Peyer's patch (tissue), 4 donors: ENCODE results near the gene AQP12A. TPM values are rescaled to one million over a fixed set of nuclear protein-coding genes. Genes with fewer than 3 reads are reported as not detected.
"Not testable (repeated sequence)": the region's sequence is repeated elsewhere in the genome, so short reads cannot be mapped to it uniquely, and the experiment has no call there.

Source experiments
- DNase-seq, 3 donors: peaks; one replicate each; pipeline ENCODE4 v3.0.0-alpha.2; 2017 to 2019
- H3K27ac ChIP-seq, 4 donors: fragments of 200-600 bp; sonication (generic); one replicate each; pipeline ENCODE4 v1.5.1; 2016 to 2019
- H3K27me3 ChIP-seq, 2 donors: fragments of 200-600 bp; sonication (generic); one replicate each; pipeline ENCODE4 v1.5.1; 2019
- H3K36me3 ChIP-seq, 3 donors: fragments of 200-600 bp; sonication (generic); one replicate each; pipeline ENCODE4 v1.5.1; 2016 to 2019
- H3K4me1 ChIP-seq, 4 donors: fragments of 200-600 bp; sonication (generic); one replicate each; pipeline ENCODE4 v1.5.1; 2016 to 2019
- H3K4me3 ChIP-seq, 4 donors: fragments of 200-600 bp; sonication (generic); 1 replicate in 3 of 4; 2 replicates in 1 of 4; pipeline ENCODE4 v1.5.1; 2016 to 2019; ENCODE audit warnings: mild to moderate bottlenecking in 1 of 4
- H3K9me3 ChIP-seq, 4 donors: fragments of 200-600 bp; sonication (generic); one replicate each; pipeline ENCODE4 v1.5.1; 2016 to 2019; ENCODE audit warnings: mild to moderate bottlenecking in 1 of 4
- POLR2A ChIP-seq, 2 donors: fragments of 450-650 bp; IDR thresholded peaks; one replicate each; pipeline ENCODE4 v1.5.1; 2017; ENCODE audit warnings: antibody characterized with exemption in 2 of 2, mild to moderate bottlenecking in 2 of 2, moderate library complexity in 2 of 2
- total RNA-seq, 4 donors: library from RNA; depleted of rRNA; stranded (reverse); fragments of >200 nt; gene quantifications; one replicate each; pipeline ENCODE4 v1.1.0, GENCODE V29; 2016
- TF ChIP-seq, protein P1 (sequence below), 6 experiments: fragments of 450-650 bp in 4 of 6; fragments of 200-600 bp in 2 of 6; sonication (generic) in 1 of 6; IDR thresholded peaks; one replicate each; pipeline ENCODE4 v1.5.1; 2017 to 2019; ENCODE audit warnings: antibody characterized with exemption in 6 of 6, mild to moderate bottlenecking in 3 of 6, moderate library complexity in 1 of 6

The AQP12A gene
- total RNA-seq, 4 donors from 2014 or later, result 9.2 TPM; not detected in 3

DNA sequence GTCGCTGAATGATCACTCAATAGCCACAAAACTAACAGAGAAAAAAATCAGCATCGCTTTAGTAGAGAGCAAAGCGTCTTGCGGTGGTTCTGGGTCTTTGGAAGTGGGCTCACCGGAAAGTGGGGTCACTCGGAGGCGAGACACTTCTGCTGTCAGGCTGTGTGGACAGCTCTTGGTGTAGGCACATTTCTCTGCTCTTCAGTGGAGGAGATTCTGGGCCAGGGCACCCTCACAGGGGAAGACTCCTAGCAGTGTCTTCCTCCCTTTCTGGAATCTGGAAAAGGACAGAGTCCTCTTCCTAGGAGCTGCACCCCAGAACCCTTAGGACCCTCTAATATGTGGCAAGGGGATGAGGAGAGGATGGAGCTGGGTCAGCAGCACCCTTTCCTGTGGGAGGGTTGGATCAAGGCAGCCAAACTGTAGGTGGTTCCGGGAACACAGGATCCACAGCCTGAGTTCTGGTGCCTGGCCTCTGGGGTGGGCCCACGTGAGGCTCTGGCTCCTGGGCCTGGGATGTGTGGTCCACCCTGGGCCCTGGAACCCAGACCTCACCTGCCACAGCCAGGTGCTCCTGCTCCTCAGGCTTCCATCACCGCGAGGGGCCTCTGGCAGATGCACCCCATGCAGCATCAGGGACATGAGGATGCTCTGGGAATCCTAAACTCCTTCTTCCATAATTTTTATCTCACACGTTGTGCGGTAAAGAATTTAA lies 41.3 kb upstream of the AQP12A start:
- peak in 1 of 3 donors; percentile 8 for DNase-seq
- no peaks in the 10 kb centered on the region for H3K27me3 ChIP-seq
- H3K4me1 ChIP-seq, result no peaks in the 10 kb centered on the region
- no peaks in the 10 kb centered on the region for H3K9me3 ChIP-seq
- no peak overlapping the region for H3K4me3 ChIP-seq
- no peak overlapping the region for H3K27ac ChIP-seq
- H3K36me3 ChIP-seq, result no peaks in the 10 kb centered on the region
- no peak for TF ChIP-seq POLR2A (IDR thresholded peaks at IDR 0.05)
- TF ChIP-seq, protein P1, sequence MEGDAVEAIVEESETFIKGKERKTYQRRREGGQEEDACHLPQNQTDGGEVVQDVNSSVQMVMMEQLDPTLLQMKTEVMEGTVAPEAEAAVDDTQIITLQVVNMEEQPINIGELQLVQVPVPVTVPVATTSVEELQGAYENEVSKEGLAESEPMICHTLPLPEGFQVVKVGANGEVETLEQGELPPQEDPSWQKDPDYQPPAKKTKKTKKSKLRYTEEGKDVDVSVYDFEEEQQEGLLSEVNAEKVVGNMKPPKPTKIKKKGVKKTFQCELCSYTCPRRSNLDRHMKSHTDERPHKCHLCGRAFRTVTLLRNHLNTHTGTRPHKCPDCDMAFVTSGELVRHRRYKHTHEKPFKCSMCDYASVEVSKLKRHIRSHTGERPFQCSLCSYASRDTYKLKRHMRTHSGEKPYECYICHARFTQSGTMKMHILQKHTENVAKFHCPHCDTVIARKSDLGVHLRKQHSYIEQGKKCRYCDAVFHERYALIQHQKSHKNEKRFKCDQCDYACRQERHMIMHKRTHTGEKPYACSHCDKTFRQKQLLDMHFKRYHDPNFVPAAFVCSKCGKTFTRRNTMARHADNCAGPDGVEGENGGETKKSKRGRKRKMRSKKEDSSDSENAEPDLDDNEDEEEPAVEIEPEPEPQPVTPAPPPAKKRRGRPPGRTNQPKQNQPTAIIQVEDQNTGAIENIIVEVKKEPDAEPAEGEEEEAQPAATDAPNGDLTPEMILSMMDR (IDR thresholded peaks at IDR 0.05), result no peak

DNA sequence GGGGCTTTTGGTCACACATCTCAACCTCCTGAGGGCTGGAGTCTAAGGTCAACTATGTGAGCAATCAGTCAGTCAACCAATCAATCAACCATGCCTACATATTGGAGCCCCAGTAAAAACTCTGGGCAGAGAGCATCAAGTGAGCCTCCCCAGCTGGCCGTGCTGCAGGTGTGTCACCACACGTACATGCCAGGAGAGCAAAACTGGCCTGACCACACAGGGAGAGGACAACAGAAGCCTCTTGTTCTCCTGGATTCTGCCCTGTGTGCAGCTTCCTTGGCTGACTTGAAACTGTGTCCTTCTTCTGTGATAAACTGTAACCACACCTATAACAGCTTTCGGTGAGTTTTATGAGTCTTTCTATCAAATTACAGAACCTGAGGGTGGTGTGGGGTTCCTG lies 40.5 kb upstream of the AQP12A start:
- Histone ChIP-seq H3K36me3 (no peaks in the 10 kb centered on the region), H3K27ac (no peak overlapping the region), H3K9me3 (no peaks in the 10 kb centered on the region), H3K4me1 (no peaks in the 10 kb centered on the region), H3K27me3 (no peaks in the 10 kb centered on the region), H3K4me3 (no peak overlapping the region)
- no peak for TF ChIP-seq POLR2A (IDR thresholded peaks at IDR 0.05)
- TF ChIP-seq, protein P1 (IDR thresholded peaks at IDR 0.05), result no peak
- no peak for DNase-seq

DNA sequence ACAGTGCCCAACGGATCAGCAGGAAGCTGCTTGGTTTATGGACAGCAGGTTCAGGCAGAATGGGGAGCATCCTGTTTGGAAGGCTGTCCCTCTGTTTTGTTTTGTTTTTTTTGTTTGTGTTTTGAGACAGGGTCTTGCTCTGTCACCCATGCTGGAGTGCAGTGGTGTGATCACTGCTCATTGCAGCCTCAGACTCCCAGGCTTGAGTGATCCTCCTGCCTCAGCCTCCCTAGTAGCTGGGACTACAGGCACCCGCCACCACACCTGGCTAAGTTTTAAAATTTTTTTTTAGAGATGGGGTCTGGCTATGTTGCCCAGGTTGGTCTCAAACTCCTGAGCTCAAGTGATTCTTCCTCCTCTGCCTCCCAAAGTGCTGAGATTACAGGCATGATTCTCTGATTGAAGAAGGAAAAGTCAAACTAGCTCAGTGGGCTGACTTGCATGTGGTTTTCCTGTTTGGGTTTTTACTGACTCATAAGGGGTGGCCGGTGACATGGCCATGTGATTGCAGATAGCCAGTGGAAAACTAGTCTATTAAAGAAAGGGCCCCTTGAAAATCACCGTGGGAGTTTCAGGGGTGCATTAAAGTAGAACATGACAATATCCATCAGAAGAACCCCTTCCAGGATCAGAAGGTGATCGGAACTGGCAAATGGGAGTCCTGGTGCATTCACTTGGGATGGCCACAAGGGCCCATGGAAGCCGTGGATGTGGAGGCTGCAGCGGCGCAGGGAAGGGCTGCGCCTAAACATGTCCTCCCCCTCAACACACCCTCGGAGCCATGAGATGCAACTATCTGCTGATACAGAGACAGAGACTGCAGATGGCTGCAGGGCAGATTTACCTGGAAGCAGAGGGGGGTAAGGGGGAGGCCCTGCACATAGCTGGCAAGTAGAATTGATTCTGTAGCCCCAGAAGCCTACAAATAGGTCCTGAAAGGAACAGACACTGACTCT lies 35.5 kb upstream of the AQP12A start:
- no peak overlapping the region for H3K4me3 ChIP-seq
- H3K4me1 ChIP-seq, result no peaks in the 10 kb centered on the region
- DNase-seq, result peak in 1 of 3 donors; percentile 21
- no peaks in the 10 kb centered on the region for H3K36me3 ChIP-seq
- H3K9me3 ChIP-seq, result no peaks in the 10 kb centered on the region
- no peak for TF ChIP-seq POLR2A (IDR thresholded peaks at IDR 0.05)
- TF ChIP-seq, protein P1 (IDR thresholded peaks at IDR 0.05), result no peak
- no peaks in the 10 kb centered on the region for H3K27me3 ChIP-seq
- no peak overlapping the region for H3K27ac ChIP-seq

DNA sequence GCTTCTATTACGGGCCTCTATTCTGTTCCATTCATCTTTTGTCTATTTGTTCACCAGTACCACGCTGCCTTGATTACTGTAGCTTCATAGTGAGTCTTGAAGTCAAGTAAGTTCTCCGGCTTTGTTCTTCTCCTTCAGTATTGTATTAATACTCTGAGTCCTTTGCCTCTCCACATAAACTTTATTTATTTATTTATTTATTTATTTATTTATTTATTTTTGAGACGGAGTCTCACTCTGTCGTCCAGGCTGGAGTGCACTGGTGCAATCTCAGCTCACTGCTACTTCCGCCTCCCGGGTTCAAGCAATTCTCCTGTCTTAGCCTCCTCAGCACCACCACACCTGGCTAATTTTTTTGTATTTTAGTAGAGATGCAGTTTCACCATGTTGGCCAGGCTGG lies 31.8 kb upstream of the AQP12A start:
- H3K9me3 ChIP-seq, result not testable (repeated sequence)

DNA sequence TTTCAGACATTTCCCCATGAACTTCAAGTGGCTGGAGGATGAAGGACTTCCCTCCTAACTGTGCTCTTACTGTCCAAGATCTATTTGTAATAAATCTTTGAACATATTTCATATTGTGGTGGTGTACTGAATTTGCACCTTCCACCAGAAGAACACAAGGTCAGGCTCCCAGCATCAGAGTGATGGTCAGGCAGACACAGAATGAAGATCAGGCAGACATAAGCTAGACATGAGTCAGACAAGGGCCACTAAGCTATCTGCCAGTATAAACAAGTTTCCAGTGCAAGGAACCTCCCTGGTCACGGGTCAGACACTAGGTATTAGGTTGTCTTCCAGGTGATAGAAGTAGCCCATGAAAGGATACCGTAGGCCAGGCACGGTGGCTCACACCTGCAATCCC lies 29.0 kb upstream of the AQP12A start:
- Histone ChIP-seq H3K27ac (no peak overlapping the region), H3K9me3 (no peaks in the 10 kb centered on the region), H3K4me3 (no peak overlapping the region), H3K27me3 (no peaks in the 10 kb centered on the region), H3K36me3 (no peaks in the 10 kb centered on the region), H3K4me1 (no peaks in the 10 kb centered on the region)
- no peak for TF ChIP-seq POLR2A (IDR thresholded peaks at IDR 0.05)
- TF ChIP-seq, protein P1 (IDR thresholded peaks at IDR 0.05), result no peak
- DNase-seq, result no peak

More for the DNA sequence above, 31.8 kb upstream of the AQP12A start:
- DNase-seq, H3K4me3 ChIP-seq, H3K36me3 ChIP-seq, H3K27ac ChIP-seq, H3K4me1 ChIP-seq, H3K27me3 ChIP-seq: not testable (repeated sequence)
